ENCODE results near the gene PATL1.

Gene PATL1

DNA sequence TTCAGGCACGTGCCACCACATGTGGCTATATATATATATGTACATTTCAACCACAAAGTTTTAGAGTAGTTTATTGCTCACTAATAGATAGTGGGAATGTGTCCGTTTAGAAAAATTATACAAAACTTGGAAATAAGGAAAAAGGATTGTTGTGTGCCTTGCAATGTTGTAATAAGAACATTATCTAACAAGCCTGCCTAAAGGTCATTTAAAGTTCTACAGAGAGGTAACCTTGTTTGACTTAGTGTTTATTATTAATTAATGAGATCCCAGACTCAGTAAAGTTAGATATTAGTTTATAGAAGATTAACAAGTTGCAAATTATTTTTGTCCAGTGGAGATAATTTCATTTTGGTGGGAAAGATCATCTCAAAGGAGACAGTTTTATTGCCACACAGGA, 5.5 kb upstream of the PATL1 start:
- H3K9ac ChIP-seq (ENCODE audit: low read length in 5 of 5), result no peak overlapping the region
- no peak overlapping the region for H3K4me3 ChIP-seq (ENCODE audit: low read depth in 1 of 5, low read length in 5 of 5)
- H3K4me1 ChIP-seq (ENCODE audit: control insufficient read depth in 5 of 5, insufficient read depth in 5 of 5, low read length in 5 of 5), result peaks cover 0 to 15% (median 12%) of the 10 kb centered on the region in 5 donors
- H3K27ac ChIP-seq (ENCODE audit: low read depth, low read length), result no peak overlapping the region
- H3K27me3 ChIP-seq (ENCODE audit: control insufficient read depth in 5 of 5, insufficient read depth in 4 of 5, low read length in 5 of 5), result no peaks in the 10 kb centered on the region
- H3K36me3 ChIP-seq (ENCODE audit: control insufficient read depth in 5 of 5, insufficient read depth in 5 of 5, low read length in 5 of 5), result no peaks in the 10 kb centered on the region
- no peaks in the 10 kb centered on the region for H3K9me3 ChIP-seq (ENCODE audit: control insufficient read depth in 5 of 5, low read length in 5 of 5)

DNA sequence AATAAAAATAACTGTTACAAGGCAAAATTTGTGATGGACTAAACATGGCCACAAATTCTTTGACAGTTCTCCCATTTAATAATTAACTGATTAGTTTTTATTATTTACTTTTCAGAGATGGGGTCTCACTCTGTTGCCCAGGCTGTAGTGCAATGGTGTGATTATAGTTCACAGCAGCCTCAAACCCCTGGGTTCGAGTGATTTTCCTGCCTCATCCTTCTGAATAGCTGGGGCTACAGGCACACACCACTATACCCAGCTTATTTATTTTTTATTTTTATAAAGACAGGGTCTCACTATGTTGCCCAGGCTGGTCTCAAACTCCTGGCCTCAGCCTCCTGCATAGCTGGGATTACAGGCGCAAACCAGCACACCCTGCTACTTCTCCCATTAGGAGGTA, 4.5 kb upstream of the PATL1 start:
- Histone ChIP-seq H3K4me3 (ENCODE audit: low read depth in 1 of 5, low read length in 5 of 5) (no peak overlapping the region), H3K4me1 (ENCODE audit: control insufficient read depth in 5 of 5, insufficient read depth in 5 of 5, low read length in 5 of 5) (peaks cover 0 to 16% (median 14%) of the 10 kb centered on the region in 5 donors), H3K27me3 (ENCODE audit: control insufficient read depth in 5 of 5, insufficient read depth in 4 of 5, low read length in 5 of 5) (no peaks in the 10 kb centered on the region), H3K36me3 (ENCODE audit: control insufficient read depth in 5 of 5, insufficient read depth in 5 of 5, low read length in 5 of 5) (no peaks in the 10 kb centered on the region), H3K9me3 (ENCODE audit: control insufficient read depth in 5 of 5, low read length in 5 of 5) (no peaks in the 10 kb centered on the region), H3K9ac (ENCODE audit: low read length in 5 of 5) (no peak overlapping the region), H3K27ac (ENCODE audit: low read depth, low read length) (no peak overlapping the region)

DNA sequence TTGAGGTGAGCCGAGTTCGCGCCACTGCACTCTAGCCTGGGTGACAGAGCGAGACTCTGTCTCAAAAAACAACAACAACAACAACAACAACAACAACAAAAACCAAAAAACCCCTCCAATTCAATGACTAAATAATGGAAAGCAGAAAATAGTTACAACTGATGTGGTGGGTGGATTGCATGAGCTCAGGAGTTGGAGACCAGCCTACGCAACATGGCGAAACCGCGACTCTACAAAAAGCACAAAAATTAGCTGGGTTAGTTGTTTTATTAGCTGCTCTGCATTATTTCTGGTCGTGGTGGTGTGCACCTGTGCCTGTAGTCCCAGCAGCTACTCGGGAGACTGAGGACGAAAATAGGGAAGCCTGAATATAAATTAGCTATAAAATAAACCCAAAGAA, 2.6 kb upstream of the PATL1 start:
- H3K27me3 ChIP-seq (ENCODE audit: control insufficient read depth in 5 of 5, insufficient read depth in 4 of 5, low read length in 5 of 5), result no peaks in the 10 kb centered on the region
- H3K9me3 ChIP-seq (ENCODE audit: control insufficient read depth in 5 of 5, low read length in 5 of 5), result no peaks in the 10 kb centered on the region
- no peak overlapping the region for H3K4me3 ChIP-seq (ENCODE audit: low read depth in 1 of 5, low read length in 5 of 5)
- peaks cover 0 to 3% (median 1%) of the 10 kb centered on the region in 5 donors for H3K36me3 ChIP-seq (ENCODE audit: control insufficient read depth in 5 of 5, insufficient read depth in 5 of 5, low read length in 5 of 5)
- peaks cover 5 to 34% (median 32%) of the 10 kb centered on the region in 5 donors for H3K4me1 ChIP-seq (ENCODE audit: control insufficient read depth in 5 of 5, insufficient read depth in 5 of 5, low read length in 5 of 5)
- H3K9ac ChIP-seq (ENCODE audit: low read length in 5 of 5), result no peak overlapping the region
- H3K27ac ChIP-seq (ENCODE audit: low read depth, low read length), result no peak overlapping the region

DNA sequence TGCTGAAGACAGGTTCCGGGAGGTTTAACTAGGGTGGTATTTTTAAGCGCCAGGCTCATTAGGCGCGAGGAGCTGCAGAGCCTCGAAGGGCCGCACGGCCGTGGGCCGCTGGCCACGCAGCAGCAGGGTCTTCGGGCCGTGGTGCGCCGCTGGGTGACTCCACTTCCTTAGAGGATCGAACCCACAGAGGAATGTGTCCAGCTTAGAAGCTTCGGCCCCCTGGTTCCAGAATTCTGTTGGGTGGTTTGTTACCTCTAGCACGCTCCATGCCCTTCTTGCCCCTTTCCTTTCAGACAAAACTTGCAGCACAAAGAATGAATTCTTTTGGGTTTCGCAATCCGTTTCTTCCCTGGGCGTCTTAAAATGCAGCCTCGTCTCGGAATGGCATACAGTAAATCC, 773 bp upstream of the PATL1 start:
- peak overlapping the region; percentile 85 to 98 (median 92) for H3K9ac ChIP-seq (ENCODE audit: low read length in 5 of 5)
- no peaks in the 10 kb centered on the region for H3K9me3 ChIP-seq (ENCODE audit: control insufficient read depth in 5 of 5, low read length in 5 of 5)
- peaks cover 5 to 35% (median 33%) of the 10 kb centered on the region in 5 donors for H3K4me1 ChIP-seq (ENCODE audit: control insufficient read depth in 5 of 5, insufficient read depth in 5 of 5, low read length in 5 of 5)
- H3K27me3 ChIP-seq (ENCODE audit: control insufficient read depth in 5 of 5, insufficient read depth in 4 of 5, low read length in 5 of 5), result no peaks in the 10 kb centered on the region
- peak overlapping the region; percentile 74 to 92 (median 86) for H3K4me3 ChIP-seq (ENCODE audit: low read depth in 1 of 5, low read length in 5 of 5)
- peak overlapping the region; percentile 99 for H3K27ac ChIP-seq (ENCODE audit: low read depth, low read length)
- H3K36me3 ChIP-seq (ENCODE audit: control insufficient read depth in 5 of 5, insufficient read depth in 5 of 5, low read length in 5 of 5), result peaks cover 4 to 18% (median 12%) of the 10 kb centered on the region in 5 donors

DNA sequence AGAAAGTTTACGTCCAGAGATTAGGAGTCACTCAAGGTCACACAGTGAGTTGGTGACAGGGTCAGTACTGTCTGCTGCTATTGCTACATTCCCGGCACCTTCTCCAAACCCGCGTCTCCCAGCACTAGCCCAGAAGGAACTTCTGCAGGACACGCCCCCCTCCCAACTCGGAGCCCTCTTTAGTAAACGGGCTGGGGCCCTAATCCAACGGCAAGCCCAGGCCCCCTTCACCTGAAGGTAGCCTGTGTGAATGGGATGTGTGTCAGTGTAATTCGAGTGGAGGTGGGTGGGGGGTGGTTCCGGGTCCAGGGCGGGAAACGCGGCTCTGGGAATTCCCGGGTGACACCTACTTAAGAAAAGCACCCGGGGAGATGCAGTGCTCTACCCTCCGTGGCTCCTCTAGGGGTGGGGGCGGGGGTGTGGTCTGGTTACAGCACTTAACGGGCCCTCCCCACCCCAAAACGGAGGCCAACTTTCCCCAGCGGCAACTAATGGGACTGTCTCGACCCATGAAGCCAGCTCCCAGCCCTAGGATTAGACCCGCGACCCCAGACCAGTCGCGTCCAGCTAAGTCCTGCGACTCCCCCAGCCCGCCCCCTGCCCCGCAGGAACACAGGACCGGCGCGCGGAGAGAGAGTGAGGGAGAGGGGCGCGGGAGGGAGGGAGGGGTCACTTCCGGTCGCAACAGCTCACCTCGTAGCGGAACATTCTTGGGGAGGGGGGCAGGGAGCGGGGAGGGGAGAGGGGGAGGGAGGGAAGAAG, 468 bp downstream of the PATL1 start:
- H3K27me3 ChIP-seq (ENCODE audit: control insufficient read depth in 5 of 5, insufficient read depth in 4 of 5, low read length in 5 of 5), result no peaks in the 10 kb centered on the region
- peaks cover 6 to 30% (median 22%) of the 10 kb centered on the region in 5 donors for H3K36me3 ChIP-seq (ENCODE audit: control insufficient read depth in 5 of 5, insufficient read depth in 5 of 5, low read length in 5 of 5)
- peaks cover 5 to 38% (median 29%) of the 10 kb centered on the region in 5 donors for H3K4me1 ChIP-seq (ENCODE audit: control insufficient read depth in 5 of 5, insufficient read depth in 5 of 5, low read length in 5 of 5)
- H3K9me3 ChIP-seq (ENCODE audit: control insufficient read depth in 5 of 5, low read length in 5 of 5), result no peaks in the 10 kb centered on the region
- peak overlapping the region; percentile 72 to 91 (median 83) for H3K4me3 ChIP-seq (ENCODE audit: low read depth in 1 of 5, low read length in 5 of 5)
- peak overlapping the region; percentile 99 for H3K27ac ChIP-seq (ENCODE audit: low read depth, low read length)
- H3K9ac ChIP-seq (ENCODE audit: low read length in 5 of 5), result peak overlapping the region; percentile 68 to 80 (median 78)

DNA sequence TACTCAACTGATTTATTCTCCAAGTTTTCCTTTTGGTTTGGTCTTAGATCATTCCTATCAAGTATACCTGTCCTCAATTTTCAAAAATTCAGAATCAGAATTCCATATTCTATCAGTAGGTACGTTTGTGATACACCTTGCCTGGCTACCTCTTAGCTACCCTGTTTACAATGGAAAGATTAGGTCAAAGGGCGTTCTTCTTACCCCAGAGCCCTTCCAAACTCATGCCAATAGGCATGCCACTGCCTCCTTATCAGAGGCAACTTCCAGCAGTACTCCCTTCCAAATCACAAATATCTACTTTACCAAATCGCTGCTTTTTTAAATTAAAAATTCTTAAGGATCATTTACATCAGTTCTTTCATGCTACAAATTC, 1.0 kb downstream of the PATL1 start:
- peak overlapping the region; percentile 99 for H3K27ac ChIP-seq (ENCODE audit: low read depth, low read length)
- peaks cover 5 to 38% (median 29%) of the 10 kb centered on the region in 5 donors for H3K4me1 ChIP-seq (ENCODE audit: control insufficient read depth in 5 of 5, insufficient read depth in 5 of 5, low read length in 5 of 5)
- H3K9ac ChIP-seq (ENCODE audit: low read length in 5 of 5), result peak overlapping the region; percentile 39 to 80 (median 78)

DNA sequence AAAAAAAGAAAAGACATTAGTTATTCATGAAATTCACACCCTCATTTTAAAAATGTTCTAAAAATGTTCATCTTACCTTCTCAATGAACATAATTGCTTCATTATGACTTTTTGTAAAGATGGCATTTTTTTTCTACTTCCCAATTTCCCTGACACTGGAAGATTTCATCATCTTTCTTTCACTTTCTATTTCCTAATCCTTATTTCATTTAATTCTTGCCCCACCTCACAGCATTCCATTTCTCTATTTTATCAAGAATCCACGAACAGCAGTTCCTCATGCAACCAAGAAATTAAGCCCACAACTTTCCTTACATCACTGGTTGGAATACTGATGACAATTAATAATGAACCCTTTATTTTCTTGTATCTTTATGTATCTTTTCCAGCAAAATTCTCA, 1.9 kb downstream of the PATL1 start:
- Histone ChIP-seq H3K9me3 (ENCODE audit: control insufficient read depth in 5 of 5, low read length in 5 of 5) (no peaks in the 10 kb centered on the region), H3K27ac (ENCODE audit: low read depth, low read length) (peak overlapping the region; percentile 99), H3K9ac (ENCODE audit: low read length in 5 of 5) (peak overlapping the region in 2 of 5 donors; percentile 78 to 80), H3K27me3 (ENCODE audit: control insufficient read depth in 5 of 5, insufficient read depth in 4 of 5, low read length in 5 of 5) (no peaks in the 10 kb centered on the region), H3K4me1 (ENCODE audit: control insufficient read depth in 5 of 5, insufficient read depth in 5 of 5, low read length in 5 of 5) (peaks cover 5 to 38% (median 29%) of the 10 kb centered on the region in 5 donors), H3K36me3 (ENCODE audit: control insufficient read depth in 5 of 5, insufficient read depth in 5 of 5, low read length in 5 of 5) (peaks cover 9 to 36% (median 33%) of the 10 kb centered on the region in 5 donors), H3K4me3 (ENCODE audit: low read depth in 1 of 5, low read length in 5 of 5) (peak overlapping the region in 2 of 5 donors; percentile 72 to 88)

More for the DNA sequence above, 1.0 kb downstream of the PATL1 start:
- H3K36me3 ChIP-seq (ENCODE audit: control insufficient read depth in 5 of 5, insufficient read depth in 5 of 5, low read length in 5 of 5), result peaks cover 8 to 32% (median 25%) of the 10 kb centered on the region in 5 donors
- H3K27me3 ChIP-seq (ENCODE audit: control insufficient read depth in 5 of 5, insufficient read depth in 4 of 5, low read length in 5 of 5), result no peaks in the 10 kb centered on the region
- peak overlapping the region; percentile 72 to 91 (median 83) for H3K4me3 ChIP-seq (ENCODE audit: low read depth in 1 of 5, low read length in 5 of 5)
- no peaks in the 10 kb centered on the region for H3K9me3 ChIP-seq (ENCODE audit: control insufficient read depth in 5 of 5, low read length in 5 of 5)

DNA sequence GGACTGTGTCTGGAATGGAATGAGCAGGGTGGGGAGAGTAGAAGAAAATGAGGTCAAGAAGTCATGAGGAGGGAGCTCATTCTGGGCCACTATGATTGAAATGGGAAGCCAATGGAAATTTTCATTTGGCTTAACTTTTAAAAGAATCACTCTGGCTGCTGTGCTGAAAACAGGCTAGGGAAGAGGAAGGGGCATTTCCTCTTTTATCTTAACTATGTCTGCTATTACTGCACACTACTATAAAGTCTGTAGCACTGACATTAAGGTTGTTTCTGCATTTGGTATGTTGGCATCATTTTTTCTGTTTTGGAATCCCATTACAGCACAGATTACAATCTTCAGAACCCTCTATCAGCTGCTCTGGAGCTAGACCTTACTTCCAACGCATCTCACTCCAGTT, 8.2 kb downstream of the PATL1 start:
- Histone ChIP-seq H3K36me3 (ENCODE audit: control insufficient read depth in 5 of 5, insufficient read depth in 5 of 5, low read length in 5 of 5) (peaks cover 51 to 78% (median 72%) of the 10 kb centered on the region in 5 donors), H3K4me3 (ENCODE audit: low read depth in 1 of 5, low read length in 5 of 5) (no peak overlapping the region), H3K27ac (ENCODE audit: low read depth, low read length) (no peak overlapping the region), H3K9me3 (ENCODE audit: control insufficient read depth in 5 of 5, low read length in 5 of 5) (no peaks in the 10 kb centered on the region), H3K4me1 (ENCODE audit: control insufficient read depth in 5 of 5, insufficient read depth in 5 of 5, low read length in 5 of 5) (peaks cover 0 to 18% (median 12%) of the 10 kb centered on the region in 5 donors), H3K9ac (ENCODE audit: low read length in 5 of 5) (no peak overlapping the region), H3K27me3 (ENCODE audit: control insufficient read depth in 5 of 5, insufficient read depth in 4 of 5, low read length in 5 of 5) (no peaks in the 10 kb centered on the region)

DNA sequence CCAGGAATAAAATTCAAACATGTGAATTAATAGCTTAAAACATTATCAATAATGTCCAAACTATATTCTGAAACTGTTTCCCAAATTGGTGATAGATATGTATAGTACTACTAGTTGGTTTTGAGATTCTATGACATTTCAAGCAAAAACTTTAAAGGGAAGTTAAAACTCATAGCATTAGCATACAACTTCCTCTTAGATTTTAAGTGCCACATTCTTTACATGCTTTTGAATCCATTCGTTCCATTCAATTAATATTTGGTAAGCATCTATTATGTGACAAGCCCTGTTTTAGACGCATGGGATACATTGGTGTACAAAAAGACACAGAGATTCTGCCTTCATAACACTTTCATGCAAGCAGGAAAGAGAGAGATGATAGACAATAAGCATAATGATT, 8.9 kb downstream of the PATL1 start:
- peaks cover 56 to 78% (median 72%) of the 10 kb centered on the region in 5 donors for H3K36me3 ChIP-seq (ENCODE audit: control insufficient read depth in 5 of 5, insufficient read depth in 5 of 5, low read length in 5 of 5)
- no peak overlapping the region for H3K4me3 ChIP-seq (ENCODE audit: low read depth in 1 of 5, low read length in 5 of 5)
- H3K9ac ChIP-seq (ENCODE audit: low read length in 5 of 5), result no peak overlapping the region
- H3K4me1 ChIP-seq (ENCODE audit: control insufficient read depth in 5 of 5, insufficient read depth in 5 of 5, low read length in 5 of 5), result peaks cover 0 to 18% (median 12%) of the 10 kb centered on the region in 5 donors
- no peak overlapping the region for H3K27ac ChIP-seq (ENCODE audit: low read depth, low read length)
- no peaks in the 10 kb centered on the region for H3K27me3 ChIP-seq (ENCODE audit: control insufficient read depth in 5 of 5, insufficient read depth in 4 of 5, low read length in 5 of 5)
- H3K9me3 ChIP-seq (ENCODE audit: control insufficient read depth in 5 of 5, low read length in 5 of 5), result no peaks in the 10 kb centered on the region

DNA sequence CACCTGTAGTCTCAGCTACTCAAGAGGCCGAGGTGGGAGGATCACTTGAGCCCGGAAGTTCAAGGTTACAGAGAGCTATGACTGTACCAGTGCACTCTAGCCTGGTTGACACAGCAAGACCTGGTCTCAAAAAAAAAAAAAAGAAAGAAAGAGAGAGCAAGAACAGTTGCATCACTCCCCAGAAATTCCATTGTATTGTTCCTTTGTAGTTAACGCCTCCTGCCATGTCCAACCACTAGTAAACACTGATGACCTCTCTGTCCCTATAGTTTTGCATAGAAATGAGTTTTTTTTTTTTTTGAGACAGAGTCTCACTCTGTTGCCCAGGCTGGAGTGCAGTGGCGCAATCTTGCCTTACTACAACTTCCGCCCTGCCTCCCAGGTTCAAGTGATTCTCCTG, 10.8 kb downstream of the PATL1 start:
- Histone ChIP-seq H3K9ac (ENCODE audit: low read length in 5 of 5) (no peak overlapping the region), H3K36me3 (ENCODE audit: control insufficient read depth in 5 of 5, insufficient read depth in 5 of 5, low read length in 5 of 5) (peaks cover 67 to 80% (median 72%) of the 10 kb centered on the region in 5 donors), H3K9me3 (ENCODE audit: control insufficient read depth in 5 of 5, low read length in 5 of 5) (no peaks in the 10 kb centered on the region), H3K27ac (ENCODE audit: low read depth, low read length) (no peak overlapping the region), H3K4me1 (ENCODE audit: control insufficient read depth in 5 of 5, insufficient read depth in 5 of 5, low read length in 5 of 5) (peaks cover 0 to 15% (median 12%) of the 10 kb centered on the region in 5 donors), H3K4me3 (ENCODE audit: low read depth in 1 of 5, low read length in 5 of 5) (no peak overlapping the region), H3K27me3 (ENCODE audit: control insufficient read depth in 5 of 5, insufficient read depth in 4 of 5, low read length in 5 of 5) (no peaks in the 10 kb centered on the region)
